T47D (cell line): Measurements from ENCODE around the gene COX7A1.
"Not testable (repeated sequence)": the region's sequence is repeated elsewhere in the genome, so short reads cannot be mapped to it uniquely, and the experiment has no call there.

Experiments used
- DNase-seq, 2 experiments: peaks; one replicate each; pipeline versions ENCODE4 v3.0.0 to v3.0.0-alpha.2; 2011 to 2012; ENCODE audit warnings: low read depth in 1 of 2, low spot score in 1 of 2
- JUND ChIP-seq: IDR thresholded peaks from 2 replicates; pipeline ENCODE4 v1.6.1; 2012; ENCODE audit warnings: low read depth
- in situ Hi-C: cut with HindIII; loops from 2 replicates; pipeline ENCODE4 v1.10.0; 2016; ENCODE audit warnings: low sequenced_read_pairs, low pct_unique_long_range_greater_than_20kb

The COX7A1 gene

DNA sequence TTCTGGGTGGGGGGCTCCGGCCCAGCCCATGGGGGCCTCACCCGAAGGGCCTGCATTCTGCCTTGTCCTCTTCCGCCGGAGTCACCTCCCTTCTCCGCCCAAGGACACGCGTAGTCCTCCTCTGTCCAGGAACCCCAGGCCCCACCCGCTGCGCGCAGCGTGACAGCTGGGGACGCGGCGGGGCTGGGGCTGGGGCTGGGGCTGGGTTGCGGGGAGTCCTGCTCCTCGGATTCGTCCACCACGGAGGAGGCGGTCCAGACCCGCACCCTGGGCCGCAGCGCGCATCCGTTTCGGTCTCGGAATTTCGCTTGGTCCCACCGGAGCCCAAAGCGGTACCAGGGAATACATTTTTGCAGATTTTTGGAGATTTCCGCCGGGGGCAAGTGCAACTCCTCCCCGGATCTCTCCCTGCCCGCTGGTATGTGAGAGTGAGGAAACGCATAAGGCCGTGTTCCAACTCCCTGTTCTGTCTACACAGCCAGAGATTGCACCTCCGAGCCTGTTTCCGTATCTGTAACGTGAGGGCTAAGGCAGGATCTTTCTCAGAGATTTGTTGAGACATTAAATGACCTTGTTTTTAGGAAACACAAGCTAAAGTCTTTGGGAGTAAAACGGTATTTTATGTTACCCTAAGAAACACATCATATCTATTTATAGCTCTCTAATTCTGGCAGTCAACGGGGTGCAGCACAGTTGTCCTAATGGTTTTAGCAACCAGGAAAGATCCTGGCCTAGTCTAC is at the start of gene COX7A1:
Gene COX7A1, minus strand, starts transcription at position 96 of the 740 bp plus-strand sequence. Its CDS starts 40 bp downstream, at position 56.
- in situ Hi-C loops, result no loop called here
- DNase-seq, result no peak
- TF ChIP-seq JUND, result no peak

DNA sequence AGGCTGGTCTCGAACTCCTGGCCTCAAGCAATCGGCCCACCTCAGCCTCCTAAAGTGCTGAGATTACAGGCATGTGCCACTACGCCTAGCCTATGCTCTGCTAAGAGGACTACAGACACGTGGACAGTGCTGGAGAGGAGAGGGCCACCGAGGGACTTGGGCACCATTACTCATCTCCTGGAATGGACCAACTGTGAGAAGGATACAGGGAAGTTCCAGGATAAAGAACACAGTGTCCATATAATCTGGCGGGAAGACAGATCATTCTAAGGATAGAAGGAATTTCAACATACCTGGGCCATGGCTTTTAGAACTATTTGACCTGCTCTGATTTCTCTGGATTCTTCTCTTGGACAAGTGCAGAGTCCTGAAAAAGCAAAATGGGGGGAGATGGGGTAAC is 49.4 kb upstream of the COX7A1 start:
- TF ChIP-seq JUND, result no peak
- DNase-seq, result no peak
- in situ Hi-C loops, result no loop called here

DNA sequence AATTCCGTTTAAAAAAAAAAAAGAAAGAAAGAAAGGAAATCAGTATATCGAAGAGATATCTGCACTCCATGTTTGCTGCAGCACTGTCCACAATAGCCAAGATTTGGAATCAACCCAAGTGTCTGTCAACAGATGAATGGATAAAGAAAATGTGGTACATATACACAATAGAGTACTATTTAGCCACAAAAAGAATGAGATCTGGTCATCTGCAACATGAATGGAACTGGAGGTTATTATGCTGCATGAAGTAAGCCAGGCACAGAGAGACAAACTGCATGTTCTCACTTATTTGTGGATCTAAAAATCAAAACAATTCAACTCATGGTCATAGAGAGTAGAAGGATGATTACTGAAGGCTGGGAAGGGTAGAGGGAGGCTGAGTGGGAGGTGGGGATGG is 45.9 kb upstream of the COX7A1 start:
- in situ Hi-C loops, result no loop called here
- DNase-seq, result no peak
- TF ChIP-seq JUND, result no peak

DNA sequence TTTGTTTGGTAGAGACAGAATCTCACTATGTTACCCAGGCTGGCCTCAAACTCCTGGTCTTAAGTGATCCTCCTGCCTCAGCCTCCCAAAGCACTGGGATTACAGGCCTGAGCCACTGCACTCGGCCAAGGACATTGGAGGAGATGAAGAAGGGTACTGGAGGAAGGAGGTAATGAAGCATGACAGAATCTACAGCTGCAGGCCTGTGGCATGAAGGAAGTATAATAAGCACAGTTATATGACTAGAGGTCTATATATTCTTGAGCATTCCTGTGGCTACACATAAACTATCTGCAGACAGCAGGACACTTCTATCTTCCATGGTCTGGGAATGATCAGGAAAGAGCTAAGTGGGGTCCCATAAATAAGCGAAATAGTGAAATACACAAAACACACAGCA is 44.0 kb upstream of the COX7A1 start:
- DNase-seq, result no peak
- TF ChIP-seq JUND, result no peak
- in situ Hi-C loops, result no loop called here

DNA sequence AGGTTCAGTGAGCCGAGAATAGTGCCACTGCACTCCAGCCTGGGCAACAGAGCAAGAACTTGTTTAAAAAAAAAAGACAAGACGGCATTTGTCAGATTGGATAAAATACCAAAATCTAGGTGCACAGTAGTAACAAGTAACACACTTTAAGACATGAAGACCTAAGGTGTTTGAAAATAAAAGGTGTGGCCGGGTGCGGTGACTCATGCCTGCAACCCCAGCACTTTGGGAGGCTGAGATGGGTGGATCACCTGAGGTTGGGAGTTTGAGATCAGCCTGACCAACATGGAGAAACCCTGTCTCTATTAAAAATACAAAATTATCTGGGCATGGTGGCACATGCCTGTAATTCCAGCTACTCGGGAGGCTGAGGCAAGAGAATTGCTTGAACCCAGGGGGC is 34.5 kb upstream of the COX7A1 start:
- not testable (repeated sequence) for DNase-seq

DNA sequence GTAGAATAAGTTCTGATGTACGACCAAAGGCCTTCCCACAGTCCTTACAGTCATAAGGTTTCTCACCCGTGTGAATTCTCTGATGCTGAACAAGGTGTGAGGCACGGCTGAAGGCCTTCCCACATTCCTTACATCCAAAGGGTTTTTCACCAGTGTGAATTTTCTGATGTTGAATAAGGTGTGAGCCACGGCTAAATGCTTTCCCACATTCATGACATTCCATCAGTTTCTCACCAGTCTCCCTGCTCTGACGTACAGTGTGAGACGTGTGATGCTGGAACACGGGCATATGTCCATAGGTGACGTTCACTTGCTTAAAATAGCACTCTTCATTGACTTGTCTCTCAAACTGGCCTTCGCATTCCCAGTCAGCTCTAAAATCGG is 31.0 kb upstream of the COX7A1 start:
- DNase-seq, result no peak
- TF ChIP-seq JUND, result no peak
- in situ Hi-C loops, result no loop called here

More for the DNA sequence above, 34.5 kb upstream of the COX7A1 start:
- in situ Hi-C loops, result not testable (repeated sequence)

DNA sequence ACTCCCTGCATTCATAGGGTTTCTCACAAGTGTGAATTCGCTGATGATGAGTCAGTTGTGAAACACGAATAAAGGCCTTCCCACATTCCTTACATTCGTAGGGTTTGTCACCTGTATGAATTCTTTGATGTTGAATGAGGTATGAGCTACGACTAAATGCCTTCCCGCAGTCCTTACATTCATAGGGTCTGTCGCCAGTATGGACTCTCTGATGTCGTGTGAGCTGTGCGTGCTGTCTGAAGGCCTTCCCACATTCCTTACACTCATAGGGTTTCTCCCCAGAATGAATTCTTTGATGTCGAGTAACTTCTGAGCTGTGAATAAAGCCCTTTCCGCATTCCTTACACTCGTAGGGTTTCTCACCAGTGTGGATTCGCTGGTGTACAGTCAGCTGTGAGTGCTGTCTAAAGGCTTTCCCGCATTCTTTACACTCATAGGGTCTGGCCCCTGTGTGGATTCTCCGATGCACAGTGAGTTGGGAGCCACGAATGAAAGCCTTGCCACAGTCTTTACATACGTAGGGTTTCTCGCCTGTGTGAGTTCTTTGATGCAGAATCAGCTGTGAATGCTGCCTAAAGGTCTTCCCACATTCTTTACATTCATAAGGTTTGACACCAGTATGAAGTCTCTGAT is 30.5 kb upstream of the COX7A1 start:
- TF ChIP-seq JUND, result no peak
- in situ Hi-C loops, result no loop called here
- DNase-seq, result no peak

DNA sequence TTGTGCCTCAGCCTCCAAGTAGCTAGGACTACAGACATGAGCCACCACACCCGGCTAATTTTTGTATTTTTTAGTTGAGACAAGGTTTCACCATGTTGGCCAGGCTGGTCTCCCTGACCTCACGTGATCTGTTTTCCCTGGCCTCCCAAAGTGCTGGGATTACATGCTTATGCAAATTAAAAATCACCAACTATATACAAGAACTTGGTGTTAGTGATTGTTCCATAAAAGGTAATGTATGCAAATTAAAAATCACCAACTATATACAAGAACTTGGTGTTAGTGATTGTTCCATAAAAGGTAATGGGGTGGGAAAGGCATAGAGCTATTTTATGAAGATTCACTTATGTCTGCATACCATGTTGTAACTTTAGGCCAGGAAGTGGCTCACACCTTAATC is 26.8 kb upstream of the COX7A1 start:
- DNase-seq, in situ Hi-C loops: not testable (repeated sequence)

DNA sequence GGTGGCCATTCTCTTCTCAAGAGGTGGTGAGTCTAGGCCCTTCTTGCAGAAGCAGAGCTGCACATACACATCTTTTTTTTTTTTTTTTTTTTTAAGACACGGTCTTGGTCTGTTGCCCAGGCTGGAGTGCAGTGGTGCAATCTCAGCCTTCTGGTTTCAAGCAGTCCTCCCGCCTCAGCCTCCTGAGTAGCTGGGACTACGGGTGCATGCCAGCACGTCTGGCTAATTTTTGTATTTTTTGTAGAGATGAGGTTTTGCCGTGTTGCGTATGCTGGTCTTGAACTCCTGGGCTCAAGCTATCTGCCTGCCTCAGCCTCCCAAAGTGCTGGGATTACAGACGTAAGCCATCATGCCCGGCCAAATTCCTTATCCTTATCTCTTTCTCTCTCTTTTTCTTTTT is 21.6 kb upstream of the COX7A1 start:
- DNase-seq, in situ Hi-C loops: not testable (repeated sequence)

DNA sequence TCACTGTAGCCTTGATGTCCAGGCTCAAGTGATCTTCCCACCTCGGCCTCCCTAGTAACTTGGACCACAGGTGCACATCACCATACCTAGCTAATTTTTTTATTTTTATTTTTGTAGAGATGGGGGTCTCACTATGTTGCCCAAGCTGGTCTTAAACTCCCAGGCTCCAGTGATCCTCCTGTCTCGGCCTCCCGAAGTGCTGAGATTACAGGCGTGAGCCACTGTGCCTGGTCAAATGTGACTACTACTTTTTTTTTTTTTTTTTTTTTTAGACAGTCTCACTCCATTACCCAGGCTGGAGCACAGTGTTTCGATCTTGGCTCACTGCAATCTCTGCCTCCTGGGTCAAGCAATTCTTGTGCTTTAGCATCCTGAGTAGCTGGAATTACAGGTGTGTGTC is 20.6 kb upstream of the COX7A1 start:
- in situ Hi-C loops, result no loop called here
- no peak for DNase-seq
- no peak for TF ChIP-seq JUND

DNA sequence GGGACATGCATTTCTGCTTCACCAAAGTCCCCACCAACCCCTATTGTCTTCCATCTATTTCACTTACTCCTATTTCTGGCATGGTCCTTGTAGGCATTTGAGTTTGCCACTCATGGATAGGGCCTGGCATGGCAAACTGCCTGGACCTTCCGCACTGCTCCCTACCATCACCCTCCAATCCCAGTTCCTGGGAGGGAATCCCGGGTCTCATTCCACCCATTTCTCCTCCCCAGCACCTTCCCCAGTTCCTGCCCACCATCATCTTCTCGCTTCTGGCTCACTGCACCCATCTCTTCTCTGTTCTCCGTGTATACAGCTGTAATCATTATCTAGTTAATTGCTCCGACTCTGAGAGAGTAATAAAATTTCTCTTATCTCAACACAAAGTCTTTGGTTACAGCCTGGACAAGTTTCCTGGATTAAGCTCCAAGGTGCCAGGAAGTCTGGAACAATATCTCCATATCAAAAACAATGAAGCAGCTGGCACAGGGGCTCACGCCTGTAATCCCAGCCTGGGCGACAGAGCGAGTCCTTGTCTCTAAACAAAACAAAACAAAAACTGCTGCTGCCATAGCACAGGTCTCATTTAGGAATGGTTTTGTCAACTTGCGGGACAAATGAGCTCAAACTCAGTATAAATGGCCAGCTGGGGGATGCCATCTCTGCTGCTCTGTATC is 17.0 kb upstream of the COX7A1 start:
- no peak for DNase-seq

DNA sequence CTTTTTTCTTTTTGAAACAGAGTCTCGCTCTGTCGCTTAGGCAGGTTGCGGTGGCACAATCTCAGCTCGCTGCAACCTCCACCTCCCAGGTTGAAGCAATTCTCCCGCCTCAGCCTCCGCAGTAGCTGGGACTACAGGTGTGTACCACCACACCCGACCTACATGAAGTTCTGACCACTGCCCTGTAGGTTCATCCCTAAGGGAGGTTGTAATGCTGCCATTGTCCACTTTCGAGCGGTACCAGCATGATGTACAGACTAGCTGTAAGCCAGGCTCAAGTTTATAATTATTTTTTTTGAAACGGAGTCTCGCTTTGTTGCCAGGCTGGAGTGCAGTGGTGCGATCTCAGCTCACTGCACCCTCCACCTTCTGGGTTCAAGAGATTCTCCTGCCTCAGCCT is 11.6 kb upstream of the COX7A1 start:
- no peak for DNase-seq
- in situ Hi-C loops, result no loop called here

More for the DNA sequence above, 17.0 kb upstream of the COX7A1 start:
- in situ Hi-C loops, result no loop called here
- no peak for TF ChIP-seq JUND

DNA sequence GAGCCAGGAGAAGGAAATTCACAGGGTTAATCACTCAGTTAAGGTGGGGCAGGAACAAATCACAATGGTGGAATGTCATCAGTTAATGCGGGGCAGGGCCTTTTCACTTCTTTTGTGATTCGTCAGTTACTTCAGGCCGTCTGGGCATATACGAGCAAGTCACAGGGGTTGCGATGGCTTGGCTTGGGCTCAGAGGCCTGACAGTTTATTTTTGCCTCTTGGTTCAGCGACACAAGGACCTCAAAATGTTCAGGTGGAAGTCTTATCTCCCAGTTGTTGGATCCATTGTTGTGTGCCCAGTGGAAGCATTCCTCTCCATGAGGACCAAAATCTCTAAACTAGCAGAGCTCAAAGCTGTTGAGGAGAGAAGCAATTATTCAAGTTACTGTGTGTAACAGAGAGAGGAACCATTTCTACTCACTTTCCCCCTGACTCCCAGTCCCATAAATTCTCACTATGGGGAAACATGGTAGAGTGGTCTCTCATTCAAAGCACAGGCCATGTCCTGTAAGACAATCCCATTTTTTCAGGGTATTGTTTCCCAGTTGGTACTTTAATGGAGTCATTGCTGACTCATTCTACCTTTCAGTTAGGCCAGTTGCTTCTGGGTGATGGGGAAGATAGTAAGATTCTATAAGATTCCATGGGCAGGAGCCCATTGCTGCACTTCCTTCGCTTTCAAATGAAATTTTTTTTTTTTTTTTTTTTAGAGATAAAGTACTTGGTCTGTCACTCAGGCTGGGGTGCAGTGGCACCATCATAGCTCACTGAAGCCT is 8.8 kb upstream of the COX7A1 start:
- DNase-seq, result no peak
- in situ Hi-C loops, result no loop called here
- no peak for TF ChIP-seq JUND

More for the DNA sequence above, 11.6 kb upstream of the COX7A1 start:
- no peak for TF ChIP-seq JUND
